ENCODE data around the gene URB1. TPM values are rescaled to one million over a fixed set of nuclear protein-coding genes. Genes with fewer than 3 reads are reported as not detected.

Gene URB1
- total RNA-seq, 1 experiment from 2014 or later, result 18.1 TPM

DNA sequence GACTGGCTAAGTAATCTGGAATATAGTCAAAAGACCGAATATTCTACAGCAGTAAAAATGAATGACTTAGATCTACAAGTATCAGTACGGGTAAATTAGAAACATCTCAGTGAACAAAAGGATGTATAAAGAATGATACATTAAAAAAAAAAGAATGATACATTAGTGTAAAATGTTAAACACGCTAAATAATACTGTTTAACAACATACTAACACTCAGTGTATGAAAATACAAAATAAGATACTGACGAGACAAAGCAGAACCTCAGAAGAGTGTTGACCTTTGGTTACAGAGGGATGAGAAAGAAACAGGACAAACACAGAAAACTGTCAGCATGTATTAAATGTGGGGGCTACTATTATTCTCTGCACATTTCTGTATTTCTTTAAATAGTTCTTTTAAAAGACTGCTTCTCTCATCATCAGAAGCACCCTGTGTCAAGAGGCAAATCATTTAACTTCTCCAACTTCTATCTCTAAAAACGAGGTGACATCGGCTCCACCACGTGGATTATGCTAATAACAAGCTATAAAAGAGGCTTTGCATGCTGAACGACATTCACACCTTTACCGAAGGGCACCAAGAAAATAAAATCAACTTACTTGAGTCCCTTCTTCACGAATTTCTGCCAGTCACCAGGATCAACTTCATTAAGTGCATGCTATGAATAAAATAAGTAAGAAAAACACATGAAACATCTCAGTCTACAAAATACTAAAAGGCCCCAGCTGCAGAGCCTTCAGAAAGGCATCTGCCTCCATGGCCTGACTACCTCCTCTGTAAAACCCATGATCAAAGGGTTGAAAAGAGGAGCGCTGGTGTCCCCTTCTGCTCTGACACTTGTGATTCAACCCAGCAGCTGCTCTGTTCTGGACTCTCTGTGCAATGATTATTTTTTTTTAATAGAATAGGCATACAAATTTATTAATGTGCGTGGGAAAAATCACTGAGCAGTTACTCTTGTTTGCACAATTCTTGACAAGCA is 51.7 kb downstream of the URB1 start:
- TF ChIP-seq SIN3A (IDR thresholded peaks at IDR 0.05; ENCODE audit: borderline replicate concordance, insufficient read depth, low read depth, low read length), result no peak
- TF ChIP-seq, protein P1, sequence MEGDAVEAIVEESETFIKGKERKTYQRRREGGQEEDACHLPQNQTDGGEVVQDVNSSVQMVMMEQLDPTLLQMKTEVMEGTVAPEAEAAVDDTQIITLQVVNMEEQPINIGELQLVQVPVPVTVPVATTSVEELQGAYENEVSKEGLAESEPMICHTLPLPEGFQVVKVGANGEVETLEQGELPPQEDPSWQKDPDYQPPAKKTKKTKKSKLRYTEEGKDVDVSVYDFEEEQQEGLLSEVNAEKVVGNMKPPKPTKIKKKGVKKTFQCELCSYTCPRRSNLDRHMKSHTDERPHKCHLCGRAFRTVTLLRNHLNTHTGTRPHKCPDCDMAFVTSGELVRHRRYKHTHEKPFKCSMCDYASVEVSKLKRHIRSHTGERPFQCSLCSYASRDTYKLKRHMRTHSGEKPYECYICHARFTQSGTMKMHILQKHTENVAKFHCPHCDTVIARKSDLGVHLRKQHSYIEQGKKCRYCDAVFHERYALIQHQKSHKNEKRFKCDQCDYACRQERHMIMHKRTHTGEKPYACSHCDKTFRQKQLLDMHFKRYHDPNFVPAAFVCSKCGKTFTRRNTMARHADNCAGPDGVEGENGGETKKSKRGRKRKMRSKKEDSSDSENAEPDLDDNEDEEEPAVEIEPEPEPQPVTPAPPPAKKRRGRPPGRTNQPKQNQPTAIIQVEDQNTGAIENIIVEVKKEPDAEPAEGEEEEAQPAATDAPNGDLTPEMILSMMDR (IDR thresholded peaks at IDR 0.05), result no peak
- in situ Hi-C loops (cut with HindIII; ENCODE audit: low pct_unique_long_range_greater_than_20kb, low sequenced_read_pairs), result no loop called here
- DNase-seq (ENCODE audit: low read depth, low spot score) (no peak), ATAC-seq (no peak)
- peaks cover 6% of the 10 kb centered on the region for H3K4me1 ChIP-seq (ENCODE audit: control insufficient read depth, insufficient read depth, low read length)
- no peak overlapping the region for H3K4me3 ChIP-seq (ENCODE audit: low read depth in 2 of 2, low read length in 2 of 2)
- H3K27me3 ChIP-seq (ENCODE audit: control insufficient read depth, insufficient read depth, low read length), result no peaks in the 10 kb centered on the region
- H3K36me3 ChIP-seq (ENCODE audit: control insufficient read depth, insufficient read depth, low read length), result peaks cover 18% of the 10 kb centered on the region
- POLR2A ChIA-PET, result no interaction called here
- H3K9me3 ChIP-seq (ENCODE audit: control insufficient read depth, insufficient read depth, low read depth, low read length), result no peaks in the 10 kb centered on the region
- no TSS peak for BruUV-seq (replicated peaks)
- intact Hi-C loops (cut with micrococcal nuclease; ENCODE audit: unreplicated experiment), result no loop called here
- H3K27ac ChIP-seq (ENCODE audit: low read length), result no peak overlapping the region
- CTCF ChIA-PET, result no interaction called here

DNA sequence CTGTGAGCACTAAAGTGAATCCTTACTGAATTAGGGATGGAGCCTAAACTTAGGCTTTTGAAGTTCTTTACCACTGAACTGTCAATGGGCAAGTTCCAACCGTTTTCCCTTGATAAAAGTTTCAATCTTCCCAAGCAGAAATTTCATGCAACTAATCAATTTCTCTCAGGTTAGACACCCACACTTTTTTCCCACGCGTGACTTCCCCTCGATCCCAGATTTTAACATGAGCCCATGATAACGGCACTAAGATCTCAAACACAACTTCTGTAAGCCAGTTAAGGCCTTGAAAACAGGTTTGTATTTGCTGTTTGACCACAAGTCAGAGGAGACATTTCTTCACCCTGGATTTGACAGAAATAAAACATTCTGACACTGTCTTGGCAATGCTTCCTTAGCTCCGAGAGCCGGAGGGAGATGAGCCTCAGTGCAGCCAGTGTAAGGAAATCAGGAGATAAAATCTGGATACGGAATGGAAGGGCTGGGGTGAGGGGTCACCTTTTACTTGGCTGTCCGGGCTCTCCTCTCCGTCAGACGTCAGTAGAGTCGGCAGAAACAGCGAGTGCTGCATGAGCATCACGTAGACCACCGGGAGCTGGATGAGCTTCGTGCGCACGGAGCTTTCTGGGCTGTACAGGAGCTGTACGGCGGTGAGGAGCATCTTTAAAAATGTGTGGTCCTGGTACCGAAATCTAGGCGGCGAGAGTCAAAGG is 54.4 kb downstream of the URB1 start:
- DNase-seq (ENCODE audit: low read depth, low spot score), result no peak
- BruUV-seq (replicated peaks), result no TSS peak
- ChIA-PET POLR2A (no interaction called here), CTCF (interaction anchor here (0.6 kb wide), 1 partner anchor 262 kb away, joined by 5 read pairs; no protein-coding TSS in a partner anchor)
- no peaks in the 10 kb centered on the region for H3K27me3 ChIP-seq (ENCODE audit: control insufficient read depth, insufficient read depth, low read length)
- in situ Hi-C loops (cut with HindIII; ENCODE audit: low pct_unique_long_range_greater_than_20kb, low sequenced_read_pairs), result no loop called here
- no peak for TF ChIP-seq SIN3A (IDR thresholded peaks at IDR 0.05; ENCODE audit: borderline replicate concordance, insufficient read depth, low read depth, low read length)
- TF ChIP-seq, protein P2, sequence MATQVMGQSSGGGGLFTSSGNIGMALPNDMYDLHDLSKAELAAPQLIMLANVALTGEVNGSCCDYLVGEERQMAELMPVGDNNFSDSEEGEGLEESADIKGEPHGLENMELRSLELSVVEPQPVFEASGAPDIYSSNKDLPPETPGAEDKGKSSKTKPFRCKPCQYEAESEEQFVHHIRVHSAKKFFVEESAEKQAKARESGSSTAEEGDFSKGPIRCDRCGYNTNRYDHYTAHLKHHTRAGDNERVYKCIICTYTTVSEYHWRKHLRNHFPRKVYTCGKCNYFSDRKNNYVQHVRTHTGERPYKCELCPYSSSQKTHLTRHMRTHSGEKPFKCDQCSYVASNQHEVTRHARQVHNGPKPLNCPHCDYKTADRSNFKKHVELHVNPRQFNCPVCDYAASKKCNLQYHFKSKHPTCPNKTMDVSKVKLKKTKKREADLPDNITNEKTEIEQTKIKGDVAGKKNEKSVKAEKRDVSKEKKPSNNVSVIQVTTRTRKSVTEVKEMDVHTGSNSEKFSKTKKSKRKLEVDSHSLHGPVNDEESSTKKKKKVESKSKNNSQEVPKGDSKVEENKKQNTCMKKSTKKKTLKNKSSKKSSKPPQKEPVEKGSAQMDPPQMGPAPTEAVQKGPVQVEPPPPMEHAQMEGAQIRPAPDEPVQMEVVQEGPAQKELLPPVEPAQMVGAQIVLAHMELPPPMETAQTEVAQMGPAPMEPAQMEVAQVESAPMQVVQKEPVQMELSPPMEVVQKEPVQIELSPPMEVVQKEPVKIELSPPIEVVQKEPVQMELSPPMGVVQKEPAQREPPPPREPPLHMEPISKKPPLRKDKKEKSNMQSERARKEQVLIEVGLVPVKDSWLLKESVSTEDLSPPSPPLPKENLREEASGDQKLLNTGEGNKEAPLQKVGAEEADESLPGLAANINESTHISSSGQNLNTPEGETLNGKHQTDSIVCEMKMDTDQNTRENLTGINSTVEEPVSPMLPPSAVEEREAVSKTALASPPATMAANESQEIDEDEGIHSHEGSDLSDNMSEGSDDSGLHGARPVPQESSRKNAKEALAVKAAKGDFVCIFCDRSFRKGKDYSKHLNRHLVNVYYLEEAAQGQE (IDR thresholded peaks at IDR 0.05; ENCODE audit: insufficient read depth in 1 of 2, low read depth in 2 of 2, low read length in 1 of 2), result no peak
- TF ChIP-seq, protein P1 (IDR thresholded peaks at IDR 0.05), result no peak
- intact Hi-C loops (cut with micrococcal nuclease; ENCODE audit: unreplicated experiment), result no loop called here
- no peak overlapping the region for H3K4me3 ChIP-seq (ENCODE audit: low read depth in 2 of 2, low read length in 2 of 2)
- no peak overlapping the region for H3K27ac ChIP-seq (ENCODE audit: low read length)
- peaks cover 15% of the 10 kb centered on the region for H3K36me3 ChIP-seq (ENCODE audit: control insufficient read depth, insufficient read depth, low read length)
- no peaks in the 10 kb centered on the region for H3K9me3 ChIP-seq (ENCODE audit: control insufficient read depth, insufficient read depth, low read depth, low read length)
- ATAC-seq, result no peak
- H3K4me1 ChIP-seq (ENCODE audit: control insufficient read depth, insufficient read depth, low read length), result peaks cover 6% of the 10 kb centered on the region
